Endothelial cell of umbilical vein (primary cell): Measurements from ENCODE around the gene SDF4.

Source experiments
- CTCF ChIP-seq, 2 donors: IDR thresholded peaks; 1 replicate in 1 of 2; 2 replicates in 1 of 2; pipeline ENCODE4 v1.5.1; 2011; ENCODE audit warnings: low read length in 2 of 2, mild to moderate bottlenecking in 2 of 2, moderate library complexity in 2 of 2, control low read depth in 1 of 2, inconsistent platforms in 1 of 2, low read depth in 1 of 2; ENCODE audit not compliant: insufficient read depth in 1 of 2; ENCODE audit errors: extremely low read depth in 1 of 2
- EZH2 ChIP-seq: IDR thresholded peaks from 2 replicates; pipeline ENCODE4 v1.6.1; 2012; ENCODE audit warnings: borderline replicate concordance, low read depth, mild to moderate bottlenecking, moderate library complexity, low read length, inconsistent platforms; ENCODE audit not compliant: severe bottlenecking
- FOS ChIP-seq: IDR thresholded peaks from 2 replicates; pipeline ENCODE4 v1.6.1; 2011; ENCODE audit warnings: mild to moderate bottlenecking, low read length, moderate library complexity, borderline replicate concordance; ENCODE audit not compliant: insufficient read depth
- GATA2 ChIP-seq: IDR thresholded peaks from 2 replicates; pipeline ENCODE4 v1.7.0; 2011; ENCODE audit warnings: low read depth, mild to moderate bottlenecking, moderate library complexity, mixed read lengths, low read length; ENCODE audit not compliant: insufficient read length, insufficient read depth
- JUN ChIP-seq: IDR thresholded peaks from 2 replicates; pipeline ENCODE4 v1.6.1; 2011; ENCODE audit warnings: borderline replicate concordance, low read depth; ENCODE audit not compliant: insufficient read length, insufficient read depth
- MYC ChIP-seq: IDR thresholded peaks from one replicate; pipeline ENCODE4 v1.6.1; 2011; ENCODE audit warnings: mild to moderate bottlenecking, low read depth, low read length
- POLR2A ChIP-seq: IDR thresholded peaks from 2 replicates; pipeline ENCODE4 v1.6.1; 2012; ENCODE audit warnings: low read depth, mild to moderate bottlenecking, control low read depth, low read length
- POLR2AphosphoS5 ChIP-seq: IDR thresholded peaks from 2 replicates; pipeline ENCODE4 v1.6.1; 2012; ENCODE audit warnings: low read depth, mild to moderate bottlenecking, control low read depth, low read length, moderate library complexity; ENCODE audit not compliant: insufficient read depth
- TF ChIP-seq, protein P1 (sequence below): IDR thresholded peaks from 2 replicates; pipeline ENCODE4 v1.6.1; 2011; ENCODE audit not compliant: insufficient read depth, insufficient read length

DNA sequence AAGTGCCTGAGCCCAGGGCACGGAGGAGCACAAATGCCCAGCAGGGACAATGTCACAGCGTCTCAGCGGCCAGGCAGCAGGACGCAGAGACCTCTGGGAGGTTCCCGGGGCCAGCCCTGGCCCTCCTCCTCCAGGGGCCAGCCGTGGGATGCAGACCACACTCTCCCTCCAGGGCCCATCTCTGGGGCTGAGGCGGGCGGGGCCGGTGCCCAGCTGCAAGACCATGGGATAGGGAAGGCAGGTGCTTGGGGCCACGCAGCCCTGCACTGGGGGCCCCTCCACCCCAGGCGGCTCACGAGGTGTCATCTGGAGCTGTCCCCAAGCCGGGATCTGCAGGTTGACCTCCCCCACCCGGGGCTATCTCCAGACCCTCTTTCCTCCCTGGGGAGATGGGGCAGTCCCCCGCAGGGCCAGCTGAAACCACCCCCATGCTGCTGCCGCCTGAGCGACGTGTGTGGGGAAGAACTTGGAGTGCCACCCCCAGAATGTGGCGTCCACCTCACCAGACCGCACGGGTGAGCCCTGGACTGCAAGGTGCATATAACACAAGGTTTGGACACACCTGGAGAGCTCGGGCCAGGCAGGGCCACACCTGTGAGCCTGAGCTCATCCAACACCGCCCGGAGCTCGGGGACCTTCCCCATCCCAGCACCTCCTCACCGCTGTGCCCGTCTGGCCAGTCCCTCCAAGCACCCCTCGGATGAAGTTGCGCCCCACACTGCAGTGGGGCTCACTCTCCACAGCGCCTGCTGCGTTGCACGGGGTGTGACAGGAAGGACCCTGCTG lies 62.2 kb downstream of the SDF4 start:
- TF ChIP-seq MYC, result no peak
- no peak for TF ChIP-seq CTCF (IDR thresholded peaks at IDR 0.05; ENCODE audit: extremely low read depth in 1 of 2, insufficient read depth in 1 of 2, low read depth in 1 of 2, low read length in 2 of 2)
- TF ChIP-seq POLR2A, result no peak
- no peak for TF ChIP-seq POLR2AphosphoS5
- no peak for TF ChIP-seq EZH2
- no peak for TF ChIP-seq FOS
- no peak for TF ChIP-seq JUN
- TF ChIP-seq, protein P1, sequence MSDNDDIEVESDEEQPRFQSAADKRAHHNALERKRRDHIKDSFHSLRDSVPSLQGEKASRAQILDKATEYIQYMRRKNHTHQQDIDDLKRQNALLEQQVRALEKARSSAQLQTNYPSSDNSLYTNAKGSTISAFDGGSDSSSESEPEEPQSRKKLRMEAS, result no peak
- no peak for TF ChIP-seq GATA2
